ENCODE results near the gene SSBP2.

Gene SSBP2

GRCh38 chr5:81370912-81371311 is 380.0 kb downstream of the SSBP2 start:
- no peak for TF ChIP-seq CTCF (IDR thresholded peaks at IDR 0.05; ENCODE audit: low read depth, low read length, missing control alignments)
- no peak overlapping the region for H3K4me3 ChIP-seq (replicated peaks; ENCODE audit: low read depth, low read length)
- DNase-seq (ENCODE audit: extremely low read depth, low read depth), result no peak

GRCh38 chr5:81365541-81365940 is 385.4 kb downstream of the SSBP2 start:
- DNase-seq (ENCODE audit: extremely low read depth, low read depth), result no peak
- no peak for TF ChIP-seq CTCF (IDR thresholded peaks at IDR 0.05; ENCODE audit: low read depth, low read length, missing control alignments)
- H3K4me3 ChIP-seq (replicated peaks; ENCODE audit: low read depth, low read length), result no peak overlapping the region

DNA sequence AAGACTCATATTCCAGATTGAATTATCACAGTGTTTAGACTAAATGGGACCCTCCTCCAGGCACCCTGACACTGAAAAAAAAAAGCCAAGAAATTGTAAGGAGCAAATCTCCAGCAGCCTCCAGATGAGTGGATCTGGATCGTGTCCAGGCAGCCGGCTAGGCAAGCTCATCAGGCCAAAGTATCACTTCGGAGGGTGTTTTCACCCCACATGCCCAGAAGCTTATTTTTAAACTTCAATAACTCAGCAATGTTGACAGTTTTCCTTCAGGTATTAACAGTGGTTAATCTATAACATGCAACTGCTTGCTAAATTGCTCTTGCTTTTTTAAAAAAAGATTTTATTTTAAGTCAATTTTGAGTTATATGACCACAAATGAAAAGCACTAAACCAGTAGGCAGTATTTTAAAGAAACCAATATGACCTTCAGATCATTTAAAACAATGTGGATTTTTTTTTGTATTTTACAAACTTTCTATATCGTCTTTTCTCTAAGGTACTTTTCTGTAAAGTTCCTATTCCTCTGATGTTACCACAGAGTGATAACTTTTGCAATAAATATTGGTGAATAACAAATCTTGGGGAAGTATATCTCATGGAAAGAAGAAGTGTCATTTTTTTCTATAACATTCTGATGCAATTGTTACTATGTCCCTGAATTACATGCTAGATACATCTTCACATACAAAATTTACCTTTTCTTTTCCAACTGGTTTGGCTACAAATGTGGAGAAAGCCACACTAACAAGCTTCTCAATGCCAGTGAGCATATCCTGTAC is 387.6 kb downstream of the SSBP2 start:
- no peak overlapping the region for H3K4me3 ChIP-seq (replicated peaks; ENCODE audit: low read depth, low read length)
- no peak for TF ChIP-seq CTCF (IDR thresholded peaks at IDR 0.05; ENCODE audit: low read depth, low read length, missing control alignments)
- no peak for DNase-seq (ENCODE audit: extremely low read depth, low read depth)

Measured in HFF-Myc (cell line).